B cell (primary cell): ENCODE results near the gene STOX2. TPM values are rescaled to one million over a fixed set of nuclear protein-coding genes. Genes with fewer than 3 reads are reported as not detected.

Experiments
- ATAC-seq: fragments of 200-7000 bp; cut with Tn5 transposase; one replicate; pipeline ENCODE4 v1.10.0; 2021; ENCODE audit warnings: low read depth, mild to moderate bottlenecking, moderate number of reproducible peaks, moderate library complexity
- CTCF ChIA-PET: fragments of 350-600 bp; sonication (Branson Sonifier 250); formaldehyde crosslinking; loops from one replicate; lab custom pipeline; 2021; ENCODE audit warnings: antibody characterized with exemption, inconsistent platforms; lab: Charles Lee
- POLR2A ChIA-PET: fragments of 350-600 bp; sonication (Branson Sonifier 250); formaldehyde crosslinking; loops from one replicate; lab custom pipeline; 2021; ENCODE audit warnings: antibody characterized with exemption; lab: Charles Lee
- DNase-seq: peaks from one replicate; pipeline ENCODE4 v3.0.0; 2013
- H2AFZ ChIP-seq: 2 replicates; pipeline ENCODE4 v1.6.1; 2012; ENCODE audit warnings: mild to moderate bottlenecking, low read depth, low read length; ENCODE audit not compliant: insufficient read depth, poor library complexity, severe bottlenecking
- H3K27ac ChIP-seq, 2 donors: 1 replicate in 1 of 2; 2 replicates in 1 of 2; pipeline ENCODE4 v1.5.1; 2012 to 2013; ENCODE audit warnings: low read length in 2 of 2, mild to moderate bottlenecking in 2 of 2, moderate library complexity in 1 of 2
- H3K27me3 ChIP-seq, 4 experiments: fragments of 200-600 bp in 1 of 4; sonication (generic) in 1 of 4; replicated peaks in 1 of 4; 1 replicate in 2 of 4; 2 replicates in 2 of 4; pipeline versions ENCODE4 v1.6.1 to v1.7.0; 2013 to 2016; ENCODE audit warnings: low read length in 3 of 4, mild to moderate bottlenecking in 2 of 4, mixed read lengths in 1 of 4, moderate library complexity in 1 of 4; ENCODE audit not compliant: insufficient read depth in 4 of 4, control insufficient read depth in 3 of 4; ENCODE audit errors: control extremely low read depth in 1 of 4
- H3K36me3 ChIP-seq, 2 experiments: replicated peaks in 1 of 2; 1 replicate in 1 of 2; 2 replicates in 1 of 2; pipeline versions ENCODE4 v1.6.1 to v1.7.1; 2013; ENCODE audit warnings: low read length in 1 of 2; ENCODE audit not compliant: insufficient read depth in 2 of 2, control insufficient read depth in 1 of 2; ENCODE audit errors: control extremely low read depth in 1 of 2, extremely low read depth in 1 of 2
- H3K4me1 ChIP-seq, 2 donors: fragments of 200-600 bp in 1 of 2; sonication (generic) in 1 of 2; 1 replicate in 1 of 2; 2 replicates in 1 of 2; pipeline versions ENCODE4 v1.5.1 to v1.6.1; 2013 to 2017; ENCODE audit warnings: low read length in 2 of 2; ENCODE audit not compliant: control insufficient read depth in 2 of 2, insufficient read depth in 2 of 2
- H3K4me2 ChIP-seq: replicated peaks from 2 replicates; pipeline ENCODE3; 2012; ENCODE audit warnings: mild to moderate bottlenecking, low read depth, low read length; ENCODE audit not compliant: poor library complexity, severe bottlenecking
- H3K4me3 ChIP-seq, 5 experiments: fragments of 200-600 bp in 1 of 5; sonication (generic) in 1 of 5; 1 replicate in 3 of 5; 2 replicates in 2 of 5; pipeline versions ENCODE4 v1.5.1 to v1.7.0; 2011 to 2016; ENCODE audit warnings: low read length in 4 of 5, mild to moderate bottlenecking in 4 of 5, low read depth in 2 of 5, control low read depth in 1 of 5, moderate library complexity in 1 of 5; ENCODE audit not compliant: insufficient read depth in 1 of 5; ENCODE audit errors: control extremely low read depth in 1 of 5, extremely low read depth in 1 of 5
- H3K79me2 ChIP-seq: fragments of 200-600 bp; sonication (generic); one replicate; pipeline ENCODE4 v1.6.0; 2016; ENCODE audit warnings: low read length; ENCODE audit not compliant: control insufficient read depth, insufficient read depth
- H3K9ac ChIP-seq: fragments of 200-600 bp; sonication (generic); 2 replicates; pipeline ENCODE4 v1.6.1; 2017; ENCODE audit warnings: mild to moderate bottlenecking, low read length, moderate library complexity
- H3K9me3 ChIP-seq, 3 donors: one replicate each; pipeline versions ENCODE4 v1.6.1 to v1.7.1; 2013; ENCODE audit warnings: low read length in 2 of 3; ENCODE audit not compliant: control insufficient read depth in 2 of 3, insufficient read depth in 1 of 3; ENCODE audit errors: control extremely low read depth in 1 of 3
- H4K20me1 ChIP-seq: 2 replicates; pipeline ENCODE4 v1.6.0; 2012; ENCODE audit warnings: mild to moderate bottlenecking, low read length; ENCODE audit not compliant: insufficient read depth, control insufficient read depth, poor library complexity, severe bottlenecking
- H3K27ac Mint-ChIP-seq: one replicate; pipeline ENCODE4 v1.8.0; 2021; ENCODE audit warnings: mixed read lengths
- H3K27me3 Mint-ChIP-seq: one replicate; pipeline ENCODE4 v1.8.0; 2021; ENCODE audit warnings: mixed read lengths
- H3K4me1 Mint-ChIP-seq: one replicate; pipeline ENCODE4 v1.8.0; 2021; ENCODE audit warnings: mixed read lengths
- H3K4me3 Mint-ChIP-seq: one replicate; pipeline ENCODE4 v1.8.0; 2021; ENCODE audit warnings: mixed read lengths
- H3K9me3 Mint-ChIP-seq: one replicate; pipeline ENCODE4 v1.8.0; 2022; ENCODE audit warnings: mixed read lengths; ENCODE audit not compliant: insufficient read depth
- EZH2 ChIP-seq: IDR thresholded peaks from 2 replicates; pipeline ENCODE4 v1.6.1; 2012; ENCODE audit warnings: borderline replicate concordance, low read depth, mild to moderate bottlenecking, moderate library complexity, low read length; ENCODE audit not compliant: insufficient read depth, poor library complexity, severe bottlenecking
- WGBS: methylation state at CpG from one replicate; pipeline ENCODE4 v1.1.5; 2013; ENCODE audit warnings: missing lambda C conversion rate; ENCODE audit not compliant: insufficient coverage; 5-methylcytosine and 5-hydroxymethylcytosine counted together
- intact Hi-C: fragments of 100-400 bp; cut with micrococcal nuclease; formaldehyde crosslinking; loops from one replicate; pipeline ENCODE4 v1.10.0; 2022
- polyA plus RNA-seq: library from polyadenylated mRNA; depleted of rRNA; stranded (reverse); fragments of >200 nt; gene quantifications from 2 replicates; pipeline ENCODE4 v1.2.3, GENCODE V29; 2012
- total RNA-seq, 2 donors: library from RNA; stranded (reverse); fragments of 120-200 nt in 1 of 2; gene quantifications; 1 replicate in 1 of 2; 2 replicates in 1 of 2; pipeline versions ENCODE4 v1.2.3 to v1.2.4, GENCODE V29; 2013 to 2022
- TF ChIP-seq, protein P1 (sequence below): fragments of 200-600 bp; IDR thresholded peaks from one replicate; pipeline ENCODE4 v1.8.0; 2022; ENCODE audit warnings: antibody characterized with exemption, mild to moderate bottlenecking

Gene STOX2
- total and polyA plus RNA-seq, 2 donors (not counting 1 experiment from before 2014, with no cell fraction given) = under 0.01 TPM; not detected in 1

DNA sequence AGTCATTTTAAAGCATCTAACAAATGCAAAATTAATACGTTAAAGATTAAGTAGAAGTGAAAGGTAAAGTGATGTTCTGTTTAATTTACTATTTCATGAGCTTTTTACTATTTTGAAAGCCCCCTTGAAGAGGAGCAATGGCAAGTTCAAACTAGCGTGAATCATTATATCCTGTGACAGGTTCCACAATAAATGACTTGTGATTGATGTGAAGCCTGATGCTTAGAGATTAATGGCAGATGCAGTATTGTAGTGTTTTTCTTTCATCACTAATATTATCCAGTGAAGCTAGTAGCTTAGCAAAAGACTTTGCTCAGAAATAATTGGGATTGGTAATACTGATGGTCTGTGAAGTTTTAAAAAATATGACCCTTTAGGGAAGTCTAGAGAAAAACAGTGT is 57.3 kb downstream of the STOX2 start:
- no peak for ATAC-seq
- no peak for DNase-seq
- no peak overlapping the region for H3K4me2 ChIP-seq
- ChIA-PET POLR2A (no interaction called here), CTCF (no interaction called here)
- intact Hi-C loops = no loop called here
- WGBS = no CpG with 5 or more reads among the region's 2 CpGs
- no peak overlapping the region for H2AFZ ChIP-seq
- no peaks in the 10 kb centered on the region for H4K20me1 ChIP-seq
- H3K4me1 Mint-ChIP-seq = no peaks in the 10 kb centered on the region
- no peaks in the 10 kb centered on the region for H3K9me3 Mint-ChIP-seq
- H3K4me3 Mint-ChIP-seq = no peak overlapping the region
- H3K27ac ChIP-seq = no peak overlapping the region
- H3K36me3 ChIP-seq = no peaks in the 10 kb centered on the region
- peaks cover 10% of the 10 kb centered on the region for H3K27me3 Mint-ChIP-seq
- H3K9me3 ChIP-seq = no peaks in the 10 kb centered on the region
- no peak overlapping the region for H3K4me3 ChIP-seq
- no peak for TF ChIP-seq EZH2
- TF ChIP-seq, protein P1, sequence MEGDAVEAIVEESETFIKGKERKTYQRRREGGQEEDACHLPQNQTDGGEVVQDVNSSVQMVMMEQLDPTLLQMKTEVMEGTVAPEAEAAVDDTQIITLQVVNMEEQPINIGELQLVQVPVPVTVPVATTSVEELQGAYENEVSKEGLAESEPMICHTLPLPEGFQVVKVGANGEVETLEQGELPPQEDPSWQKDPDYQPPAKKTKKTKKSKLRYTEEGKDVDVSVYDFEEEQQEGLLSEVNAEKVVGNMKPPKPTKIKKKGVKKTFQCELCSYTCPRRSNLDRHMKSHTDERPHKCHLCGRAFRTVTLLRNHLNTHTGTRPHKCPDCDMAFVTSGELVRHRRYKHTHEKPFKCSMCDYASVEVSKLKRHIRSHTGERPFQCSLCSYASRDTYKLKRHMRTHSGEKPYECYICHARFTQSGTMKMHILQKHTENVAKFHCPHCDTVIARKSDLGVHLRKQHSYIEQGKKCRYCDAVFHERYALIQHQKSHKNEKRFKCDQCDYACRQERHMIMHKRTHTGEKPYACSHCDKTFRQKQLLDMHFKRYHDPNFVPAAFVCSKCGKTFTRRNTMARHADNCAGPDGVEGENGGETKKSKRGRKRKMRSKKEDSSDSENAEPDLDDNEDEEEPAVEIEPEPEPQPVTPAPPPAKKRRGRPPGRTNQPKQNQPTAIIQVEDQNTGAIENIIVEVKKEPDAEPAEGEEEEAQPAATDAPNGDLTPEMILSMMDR = no peak
- no peaks in the 10 kb centered on the region for H3K79me2 ChIP-seq
- H3K4me1 ChIP-seq = no peaks in the 10 kb centered on the region
- no peak overlapping the region for H3K9ac ChIP-seq
- H3K27me3 ChIP-seq = peaks cover 0 to 6% (median 0%) of the 10 kb centered on the region in 4 experiments
- no peak overlapping the region for H3K27ac Mint-ChIP-seq

DNA sequence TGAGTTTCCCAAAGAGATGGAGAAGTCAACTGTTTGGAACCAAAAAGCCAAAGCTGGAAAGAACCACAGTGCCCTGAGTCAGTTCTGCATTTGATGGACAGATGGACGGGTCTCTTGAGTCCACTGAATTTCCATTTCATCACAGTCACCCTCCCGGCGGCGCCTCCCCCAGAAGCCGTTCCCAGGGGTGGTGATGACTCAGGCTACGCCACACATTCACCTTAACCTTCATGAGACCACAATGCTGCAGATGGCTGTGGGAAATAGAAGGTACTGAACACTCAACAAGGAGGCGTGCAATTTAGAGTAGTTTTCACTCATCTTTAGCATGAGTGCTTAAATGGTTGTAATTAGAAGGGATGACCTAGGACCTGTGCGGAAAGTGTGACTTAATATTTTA is 61.3 kb downstream of the STOX2 start:
- intact Hi-C loops = no loop called here
- H3K4me3 Mint-ChIP-seq = no peak overlapping the region

More for the DNA sequence above, 61.3 kb downstream of the STOX2 start:
- Histone ChIP-seq H2AFZ (no peak overlapping the region), H3K27ac (no peak overlapping the region), H3K4me1 (no peaks in the 10 kb centered on the region), H3K36me3 (no peaks in the 10 kb centered on the region), H4K20me1 (no peaks in the 10 kb centered on the region), H3K27me3 (peaks cover 0 to 8% (median 0%) of the 10 kb centered on the region in 4 experiments), H3K4me3 (no peak overlapping the region), H3K9me3 (peaks cover 0 to 3% (median 0%) of the 10 kb centered on the region in 3 donors), H3K4me2 (no peak overlapping the region), H3K9ac (no peak overlapping the region), H3K79me2 (no peaks in the 10 kb centered on the region)
- ATAC-seq (no peak), DNase-seq (no peak)
- Mint-ChIP-seq H3K27me3 (peaks cover 15% of the 10 kb centered on the region), H3K9me3 (no peaks in the 10 kb centered on the region), H3K4me1 (no peaks in the 10 kb centered on the region), H3K27ac (no peak overlapping the region)
- WGBS = 96% methylated on average over 3 of the region's 8 CpGs
- TF ChIP-seq, protein P1 = no peak
- TF ChIP-seq EZH2 = no peak
- ChIA-PET POLR2A (no interaction called here), CTCF (no interaction called here)
